Measurements from ENCODE around the gene SLC17A1. TPM values are rescaled to one million over a fixed set of nuclear protein-coding genes. Genes with fewer than 3 reads are reported as not detected.

The SLC17A1 gene
- total RNA-seq, 1 donor from 2014 or later = not detected

GRCh38 chr6:25821341-25821740, 10.5 kb downstream of the SLC17A1 start:
- no peak overlapping the region for H3K27ac Mint-ChIP-seq (ENCODE audit: unreplicated experiment)
- no peaks in the 10 kb centered on the region for H3K36me3 Mint-ChIP-seq (ENCODE audit: unreplicated experiment)

DNA sequence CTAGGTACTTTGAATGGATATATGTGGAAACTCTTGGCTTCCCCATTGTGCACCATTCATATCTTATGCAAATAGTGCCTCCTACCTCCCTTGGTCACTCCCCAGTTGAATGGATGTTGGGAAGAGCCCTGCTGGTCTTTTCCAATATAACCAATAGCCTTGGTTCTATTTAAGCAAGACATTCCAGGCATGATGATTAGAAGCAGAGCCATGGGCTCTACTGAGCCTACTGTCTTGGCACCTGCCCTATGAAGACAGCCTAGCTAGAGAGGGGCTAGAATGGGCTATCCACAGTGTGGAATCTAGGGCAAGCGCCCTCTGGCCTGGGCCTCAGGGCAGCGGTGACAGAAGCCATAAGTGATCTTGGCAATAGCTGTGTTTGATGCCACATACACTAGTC, 15.6 kb downstream of the SLC17A1 start:
- TF ChIP-seq, protein P1, sequence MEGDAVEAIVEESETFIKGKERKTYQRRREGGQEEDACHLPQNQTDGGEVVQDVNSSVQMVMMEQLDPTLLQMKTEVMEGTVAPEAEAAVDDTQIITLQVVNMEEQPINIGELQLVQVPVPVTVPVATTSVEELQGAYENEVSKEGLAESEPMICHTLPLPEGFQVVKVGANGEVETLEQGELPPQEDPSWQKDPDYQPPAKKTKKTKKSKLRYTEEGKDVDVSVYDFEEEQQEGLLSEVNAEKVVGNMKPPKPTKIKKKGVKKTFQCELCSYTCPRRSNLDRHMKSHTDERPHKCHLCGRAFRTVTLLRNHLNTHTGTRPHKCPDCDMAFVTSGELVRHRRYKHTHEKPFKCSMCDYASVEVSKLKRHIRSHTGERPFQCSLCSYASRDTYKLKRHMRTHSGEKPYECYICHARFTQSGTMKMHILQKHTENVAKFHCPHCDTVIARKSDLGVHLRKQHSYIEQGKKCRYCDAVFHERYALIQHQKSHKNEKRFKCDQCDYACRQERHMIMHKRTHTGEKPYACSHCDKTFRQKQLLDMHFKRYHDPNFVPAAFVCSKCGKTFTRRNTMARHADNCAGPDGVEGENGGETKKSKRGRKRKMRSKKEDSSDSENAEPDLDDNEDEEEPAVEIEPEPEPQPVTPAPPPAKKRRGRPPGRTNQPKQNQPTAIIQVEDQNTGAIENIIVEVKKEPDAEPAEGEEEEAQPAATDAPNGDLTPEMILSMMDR (IDR thresholded peaks at IDR 0.05) = no peak
- H3K27me3 Mint-ChIP-seq (ENCODE audit: unreplicated experiment) = peaks cover 28% of the 10 kb centered on the region
- H3K27ac Mint-ChIP-seq (ENCODE audit: unreplicated experiment) = no peak overlapping the region
- DNase-seq (ENCODE audit: extremely low spot score, unreplicated experiment) = no peak
- H3K4me1 Mint-ChIP-seq (ENCODE audit: unreplicated experiment) = no peaks in the 10 kb centered on the region
- no peak overlapping the region for H3K4me3 Mint-ChIP-seq (ENCODE audit: unreplicated experiment)
- H3K36me3 Mint-ChIP-seq (ENCODE audit: unreplicated experiment) = no peaks in the 10 kb centered on the region
- H3K9me3 Mint-ChIP-seq (ENCODE audit: unreplicated experiment) = no peaks in the 10 kb centered on the region

More at GRCh38 chr6:25821341-25821740, 10.5 kb downstream of the SLC17A1 start:
- no peaks in the 10 kb centered on the region for H3K4me1 Mint-ChIP-seq (ENCODE audit: unreplicated experiment)
- no peak overlapping the region for H3K4me3 Mint-ChIP-seq (ENCODE audit: unreplicated experiment)
- no peak for DNase-seq (ENCODE audit: extremely low spot score, unreplicated experiment)
- no peaks in the 10 kb centered on the region for H3K9me3 Mint-ChIP-seq (ENCODE audit: unreplicated experiment)
- H3K27me3 Mint-ChIP-seq (ENCODE audit: unreplicated experiment) = peaks cover 44% of the 10 kb centered on the region
- TF ChIP-seq, protein P1 (IDR thresholded peaks at IDR 0.05) = no peak

GRCh38 chr6:25815194-25815593, 16.7 kb downstream of the SLC17A1 start:
- H3K9me3 Mint-ChIP-seq (ENCODE audit: unreplicated experiment) = no peaks in the 10 kb centered on the region
- H3K4me1 Mint-ChIP-seq (ENCODE audit: unreplicated experiment) = no peaks in the 10 kb centered on the region
- no peak overlapping the region for H3K27ac Mint-ChIP-seq (ENCODE audit: unreplicated experiment)
- no peak for DNase-seq (ENCODE audit: extremely low spot score, unreplicated experiment)
- H3K27me3 Mint-ChIP-seq (ENCODE audit: unreplicated experiment) = peaks cover 28% of the 10 kb centered on the region
- TF ChIP-seq, protein P1 (IDR thresholded peaks at IDR 0.05) = no peak
- H3K36me3 Mint-ChIP-seq (ENCODE audit: unreplicated experiment) = no peaks in the 10 kb centered on the region
- H3K4me3 Mint-ChIP-seq (ENCODE audit: unreplicated experiment) = no peak overlapping the region

DNA sequence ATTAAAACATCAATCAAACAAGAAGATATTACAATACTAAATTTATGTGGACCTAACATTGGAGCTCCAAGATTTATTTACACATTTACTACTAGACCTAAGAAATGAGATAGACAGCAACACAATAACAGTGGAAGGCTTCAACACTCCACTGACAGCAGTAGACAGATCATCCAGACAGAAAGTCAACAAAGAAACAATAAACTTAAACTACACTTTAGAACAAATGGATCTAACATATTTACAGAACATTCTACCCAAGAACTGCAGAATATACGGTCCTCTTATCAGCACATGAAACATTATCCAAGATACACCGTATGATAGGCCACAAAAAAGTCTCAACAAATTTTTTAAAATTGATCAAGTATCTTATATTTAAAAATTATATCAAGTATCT, 27.0 kb downstream of the SLC17A1 start:
- no peaks in the 10 kb centered on the region for H3K4me1 Mint-ChIP-seq (ENCODE audit: unreplicated experiment)
- no peaks in the 10 kb centered on the region for H3K36me3 Mint-ChIP-seq (ENCODE audit: unreplicated experiment)
- no peak for DNase-seq (ENCODE audit: extremely low spot score, unreplicated experiment)
- no peaks in the 10 kb centered on the region for H3K9me3 Mint-ChIP-seq (ENCODE audit: unreplicated experiment)
- peaks cover 26% of the 10 kb centered on the region for H3K27me3 Mint-ChIP-seq (ENCODE audit: unreplicated experiment)
- TF ChIP-seq, protein P1 (IDR thresholded peaks at IDR 0.05) = no peak
- no peak overlapping the region for H3K4me3 Mint-ChIP-seq (ENCODE audit: unreplicated experiment)
- no peak overlapping the region for H3K27ac Mint-ChIP-seq (ENCODE audit: unreplicated experiment)

GRCh38 chr6:25801436-25801835, 30.4 kb downstream of the SLC17A1 start:
- no peak overlapping the region for H3K4me3 Mint-ChIP-seq (ENCODE audit: unreplicated experiment)
- H3K36me3 Mint-ChIP-seq (ENCODE audit: unreplicated experiment) = no peaks in the 10 kb centered on the region
- TF ChIP-seq, protein P1 (IDR thresholded peaks at IDR 0.05) = no peak
- H3K4me1 Mint-ChIP-seq (ENCODE audit: unreplicated experiment) = no peaks in the 10 kb centered on the region
- H3K9me3 Mint-ChIP-seq (ENCODE audit: unreplicated experiment) = no peaks in the 10 kb centered on the region
- DNase-seq (ENCODE audit: extremely low spot score, unreplicated experiment) = no peak
- H3K27ac Mint-ChIP-seq (ENCODE audit: unreplicated experiment) = no peak overlapping the region
- peaks cover 39% of the 10 kb centered on the region for H3K27me3 Mint-ChIP-seq (ENCODE audit: unreplicated experiment)
